Gastroesophageal sphincter (tissue), 3 donors: ENCODE data around the gene CLDN2.

Experiments
- CTCF ChIP-seq, 4 experiments: fragments of 200-600 bp in 2 of 4; fragments of 450-650 bp in 2 of 4; sonication (generic) in 1 of 4; IDR thresholded peaks; one replicate each; pipeline ENCODE4 v1.5.1; 2017 to 2019; ENCODE audit warnings: antibody characterized with exemption in 4 of 4, mild to moderate bottlenecking in 2 of 4, moderate library complexity in 2 of 4
- EP300 ChIP-seq: sonication (generic); formaldehyde crosslinking; IDR thresholded peaks from one replicate; pipeline ENCODE4 v1.6.1; 2017; ENCODE audit warnings: antibody characterized with exemption, mild to moderate bottlenecking

DNA sequence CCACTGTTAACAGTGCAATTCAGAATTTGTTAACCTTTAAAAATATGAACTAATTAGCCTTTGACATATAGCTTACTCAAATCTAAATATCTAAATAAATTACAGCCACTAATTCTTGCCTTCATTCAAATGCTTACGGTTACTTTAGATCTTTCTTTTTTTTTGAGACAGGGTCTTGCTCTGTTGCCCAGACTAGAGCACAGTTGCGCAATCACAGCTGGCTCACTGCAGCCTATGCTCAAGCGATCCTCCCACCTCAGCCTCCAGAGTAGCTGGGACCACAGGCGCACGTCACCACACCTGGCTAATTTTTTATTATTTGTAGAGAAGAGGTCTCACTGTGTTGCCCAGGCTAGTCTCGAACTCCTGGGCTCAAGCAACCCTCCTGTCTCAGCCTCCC is 31.0 kb downstream of the CLDN2 start:
- TF ChIP-seq CTCF (IDR thresholded peaks at IDR 0.05), result no peak
- TF ChIP-seq EP300, result no peak
